HG03571 (cell line): Measurements from ENCODE around the gene PEX14.

Experiments used
- ATAC-seq: cut with Tn5 transposase; IDR thresholded peaks from one replicate; pipeline ENCODE4 v1.9.1; 2021; ENCODE audit not compliant: unreplicated experiment

PEX14 gene

DNA sequence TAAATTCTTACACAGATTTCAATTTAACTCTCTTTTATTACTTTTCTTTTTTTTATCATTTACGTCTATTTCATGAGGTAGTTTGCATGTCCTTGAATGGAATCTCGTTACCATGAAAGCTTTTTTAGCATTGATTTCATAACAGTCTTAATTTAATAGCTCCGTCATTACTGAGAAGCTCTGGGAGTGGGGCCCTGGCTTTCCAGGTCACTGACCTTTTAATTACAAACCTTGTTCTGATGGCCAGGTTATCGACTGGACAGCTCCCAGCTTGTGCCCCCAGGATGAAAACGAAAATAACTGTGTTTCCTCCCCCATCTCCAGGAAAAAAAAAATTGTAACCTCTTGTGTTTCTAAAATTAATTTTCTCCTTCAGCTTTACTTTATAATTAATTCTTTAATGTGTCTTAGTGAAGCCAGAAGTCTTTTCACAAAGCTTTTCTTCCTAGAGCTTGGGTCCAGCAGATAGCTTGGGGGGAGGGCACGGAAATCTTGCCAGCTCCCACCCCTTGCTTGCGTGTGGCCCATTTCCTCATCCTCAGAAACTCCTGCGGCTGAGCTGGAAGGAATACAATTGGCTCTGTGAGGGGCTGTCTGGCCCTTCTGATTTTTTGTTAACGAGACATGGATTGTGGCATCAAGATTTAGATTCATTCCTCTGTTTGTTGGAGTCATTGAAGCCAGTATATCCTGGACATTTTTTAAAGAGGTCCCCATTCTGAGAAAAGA lies 65.7 kb downstream of the PEX14 start:
- ATAC-seq: no peak

DNA sequence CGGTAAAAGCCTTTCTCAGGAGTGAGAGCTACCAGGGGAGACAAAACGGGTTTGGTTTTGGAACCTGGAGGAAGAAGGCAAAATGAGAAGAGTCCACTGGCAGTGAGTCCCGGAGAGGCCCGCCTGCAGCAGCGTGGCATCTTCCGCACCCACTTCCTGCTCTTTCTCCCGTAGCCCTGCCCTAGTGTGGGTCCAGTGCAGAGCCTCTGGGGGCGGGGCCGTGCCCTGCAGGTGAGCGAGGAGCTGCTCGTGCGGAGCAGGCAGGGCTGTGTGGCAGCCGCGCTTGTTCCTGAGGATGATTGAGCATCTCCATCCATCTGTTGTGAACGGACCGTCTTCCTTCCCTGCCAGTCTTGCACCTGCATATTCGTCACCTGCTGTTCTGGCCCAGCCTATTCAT lies 66.5 kb downstream of the PEX14 start:
- no peak for ATAC-seq

DNA sequence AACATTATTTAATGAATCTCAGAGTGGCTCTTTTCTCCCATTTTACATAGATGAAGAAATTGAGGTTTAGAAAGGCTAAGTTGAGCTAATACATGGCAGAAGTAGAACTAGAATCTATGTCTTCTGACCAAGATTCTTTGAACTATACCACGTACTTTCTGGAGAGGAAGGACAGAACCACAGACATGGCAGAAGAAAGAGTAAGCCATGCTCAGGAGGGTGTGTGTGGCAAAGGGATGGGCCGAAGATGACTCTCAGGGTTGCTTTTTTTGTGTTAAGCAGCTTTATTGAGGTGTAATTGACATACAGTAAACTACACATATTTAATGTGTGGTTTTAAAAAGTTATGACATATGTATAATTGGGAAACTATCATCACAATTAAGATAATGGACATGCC lies 69.5 kb downstream of the PEX14 start:
- no peak for ATAC-seq

DNA sequence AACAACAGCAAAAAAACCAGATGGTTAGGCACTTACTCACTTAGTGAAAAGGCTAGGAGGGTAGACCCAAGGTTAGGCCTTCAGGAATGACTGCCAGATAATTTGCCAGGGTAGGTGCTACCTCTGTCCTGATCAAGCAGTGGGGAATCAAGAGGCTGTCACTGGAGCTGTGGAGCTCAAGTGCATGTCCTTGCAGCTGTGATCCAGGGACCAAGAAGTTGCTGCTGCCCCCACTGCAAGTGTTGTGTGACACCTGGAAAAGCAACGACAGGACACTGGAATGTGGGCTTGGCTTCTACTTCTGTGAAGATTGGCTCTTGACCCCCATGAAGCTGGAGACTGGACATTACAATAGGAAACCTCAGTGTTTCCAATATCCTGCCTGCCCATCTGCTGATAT lies 72.1 kb downstream of the PEX14 start:
- ATAC-seq: no peak

DNA sequence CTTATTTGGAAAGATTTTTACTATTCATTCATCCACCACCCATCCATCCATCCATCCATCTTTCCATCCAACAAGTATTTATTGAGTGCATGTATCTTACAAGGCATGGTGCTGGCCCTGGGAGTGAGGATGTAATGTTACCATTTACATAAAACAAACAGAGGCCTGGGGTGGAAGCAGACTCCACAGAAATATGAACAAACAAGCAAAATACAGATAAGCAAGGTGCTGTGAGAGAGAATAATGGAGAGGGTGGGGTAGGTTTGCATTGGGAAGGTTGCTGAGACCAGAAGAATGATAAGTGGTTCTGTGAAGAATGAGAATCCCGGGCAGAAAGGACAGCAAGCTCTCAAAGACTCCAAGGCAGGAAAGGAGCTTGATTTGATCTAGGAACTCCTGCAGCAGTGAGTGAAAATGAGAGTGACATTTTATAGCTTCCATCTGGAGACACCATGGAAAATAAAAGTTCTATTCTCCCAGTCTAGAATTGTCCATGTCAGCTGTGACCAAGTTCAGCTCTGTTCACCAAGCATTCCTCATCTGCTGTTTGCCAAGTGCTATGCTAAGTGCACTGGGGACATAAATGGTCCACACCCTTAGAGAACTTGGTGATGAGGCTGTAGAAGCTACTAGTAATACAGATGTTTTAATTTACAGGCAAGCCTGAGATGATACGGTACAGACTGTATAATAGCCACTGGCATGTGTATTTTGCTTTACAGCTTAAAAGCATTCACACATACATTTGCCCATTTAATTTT lies 75.3 kb downstream of the PEX14 start:
- no peak for ATAC-seq

DNA sequence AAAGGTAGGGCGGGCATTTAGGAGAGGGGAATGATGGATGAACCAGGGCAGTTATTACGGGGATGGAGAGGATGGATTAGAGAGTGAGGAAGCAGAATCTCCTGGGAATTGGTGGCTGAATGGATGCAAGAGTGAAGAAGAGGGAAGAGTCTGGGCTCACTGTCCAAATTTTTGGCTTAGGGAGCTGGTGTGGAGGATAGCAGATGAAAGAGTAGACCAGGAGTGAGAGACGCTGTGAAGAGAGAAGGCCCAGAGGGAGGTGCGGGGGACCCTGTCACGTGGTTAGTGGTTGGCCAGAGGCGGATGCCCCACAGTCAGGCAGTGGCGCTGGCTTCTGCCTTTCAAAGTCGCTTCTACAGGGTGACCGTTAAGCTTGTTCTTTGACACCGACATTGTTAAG lies 78.4 kb downstream of the PEX14 start:
- ATAC-seq: no peak

DNA sequence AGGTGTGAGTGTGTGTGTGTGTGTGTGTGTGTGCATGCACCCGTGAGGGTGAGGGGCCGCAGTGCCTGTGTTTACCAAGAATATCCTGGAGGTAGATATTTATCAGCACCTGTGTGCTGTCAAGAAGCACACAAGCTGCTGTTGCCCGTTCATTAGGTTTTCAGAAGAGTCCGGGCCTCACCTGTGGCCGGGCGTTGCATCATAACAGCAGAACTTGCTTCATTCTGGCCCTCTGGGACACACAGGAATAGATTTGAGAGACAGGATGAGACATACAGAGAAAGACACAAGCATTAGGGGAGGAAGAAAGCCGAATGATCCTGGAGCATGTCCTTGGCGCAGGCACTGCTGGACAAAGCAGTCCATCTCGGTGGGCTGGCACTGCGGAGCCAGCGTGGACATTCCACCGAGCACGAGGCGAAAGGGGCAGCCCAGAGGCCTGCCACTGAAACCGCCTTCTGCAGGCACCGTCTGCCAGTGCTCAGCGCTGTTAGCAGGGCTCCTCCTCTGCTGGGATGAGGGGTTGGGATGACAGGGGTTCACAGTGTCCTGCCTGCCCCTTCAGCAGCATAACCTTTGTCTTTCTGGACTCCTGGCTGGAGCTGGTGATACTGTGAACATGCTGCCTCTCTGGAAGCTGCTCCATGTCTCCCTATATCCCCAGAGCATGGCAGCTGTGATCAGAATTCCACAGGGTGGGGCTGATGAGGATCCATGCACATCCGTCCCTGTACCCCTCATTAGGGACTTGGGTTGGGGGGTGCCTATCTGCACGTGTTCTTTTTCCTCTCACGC lies 81.1 kb downstream of the PEX14 start:
- no peak for ATAC-seq

DNA sequence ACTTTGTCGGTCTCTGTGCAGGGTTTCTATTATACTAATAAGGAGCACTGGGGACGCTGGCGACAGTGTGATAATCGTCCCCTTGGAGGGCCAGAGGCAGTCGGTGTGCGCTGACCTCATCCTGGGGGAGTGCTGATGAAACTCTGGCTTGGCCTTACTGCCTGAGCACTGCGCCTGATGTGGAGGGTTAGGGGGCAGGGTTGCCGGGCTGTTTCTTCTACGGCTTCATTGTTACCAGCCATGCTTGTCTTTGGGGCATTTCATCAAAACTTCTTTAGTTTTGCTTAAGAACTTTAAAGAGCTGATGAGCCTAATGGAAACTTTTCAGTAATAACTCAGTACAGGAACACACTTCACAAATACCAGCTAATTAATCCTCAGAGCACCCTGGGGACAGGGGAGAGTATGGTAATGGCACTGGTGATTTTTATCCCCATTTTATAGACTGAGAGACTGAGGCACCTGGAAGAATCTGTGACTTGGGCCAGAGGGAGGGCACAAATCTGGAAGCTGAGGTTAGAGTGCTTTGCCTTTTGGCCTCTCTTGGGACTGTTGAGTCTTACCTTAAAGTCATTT lies 81.8 kb downstream of the PEX14 start:
- ATAC-seq: no peak

DNA sequence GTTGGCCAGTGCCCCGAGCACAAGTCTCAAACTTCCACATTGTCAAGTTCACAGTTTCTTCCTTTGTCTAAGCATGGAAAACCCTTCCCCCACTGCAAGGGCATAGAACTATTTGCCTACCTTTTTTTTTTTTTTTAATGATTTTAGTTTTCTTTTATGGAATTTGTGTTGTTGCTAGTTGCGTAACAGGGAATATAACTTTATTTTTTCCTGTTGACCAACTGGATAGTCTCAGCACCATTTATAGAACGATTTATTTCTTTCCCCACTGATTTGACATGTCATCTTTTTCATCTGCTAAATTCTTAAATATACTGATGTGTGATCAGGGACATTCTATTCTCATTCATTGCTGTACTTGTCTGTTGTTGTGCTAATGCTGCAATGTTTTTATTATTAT lies 83.0 kb downstream of the PEX14 start:
- ATAC-seq: no peak

DNA sequence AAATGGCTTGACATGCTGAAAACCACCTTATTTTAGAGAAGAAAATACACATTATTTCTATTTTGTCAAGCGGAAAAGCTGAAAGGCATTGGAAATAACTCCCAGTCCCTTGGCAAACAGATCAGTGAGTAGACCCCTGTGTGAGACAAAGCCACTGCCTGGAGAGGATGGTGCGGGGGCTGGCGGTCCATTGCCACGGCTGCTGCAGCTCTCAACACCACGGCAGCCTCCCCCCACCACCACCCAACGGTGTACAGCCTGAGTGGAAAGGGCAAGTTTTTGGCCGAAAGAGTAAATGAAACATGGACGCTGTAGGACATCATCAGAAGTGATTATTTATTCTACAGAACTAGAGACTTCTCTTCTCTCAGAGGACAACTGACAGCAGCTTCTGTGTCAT lies 84.6 kb downstream of the PEX14 start:
- no peak for ATAC-seq

DNA sequence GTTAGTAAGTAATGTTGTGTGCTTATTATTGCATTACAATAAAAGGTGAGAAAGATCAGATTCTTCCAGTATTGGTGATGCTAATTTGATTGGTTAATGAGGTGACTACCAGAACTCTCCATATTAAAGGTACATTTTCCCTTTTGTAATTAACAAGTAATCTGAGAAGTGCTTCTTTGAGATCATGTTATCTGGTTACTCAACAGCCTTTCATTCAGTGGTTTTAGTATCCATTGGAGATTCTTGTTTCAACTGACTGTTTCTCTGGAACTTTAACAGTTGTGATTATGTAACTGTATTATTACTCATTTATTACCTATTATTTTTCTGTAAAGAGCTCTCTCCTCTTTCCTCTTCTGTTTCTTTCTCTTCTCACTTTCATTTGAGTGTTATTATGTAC lies 86.7 kb downstream of the PEX14 start:
- no peak for ATAC-seq

DNA sequence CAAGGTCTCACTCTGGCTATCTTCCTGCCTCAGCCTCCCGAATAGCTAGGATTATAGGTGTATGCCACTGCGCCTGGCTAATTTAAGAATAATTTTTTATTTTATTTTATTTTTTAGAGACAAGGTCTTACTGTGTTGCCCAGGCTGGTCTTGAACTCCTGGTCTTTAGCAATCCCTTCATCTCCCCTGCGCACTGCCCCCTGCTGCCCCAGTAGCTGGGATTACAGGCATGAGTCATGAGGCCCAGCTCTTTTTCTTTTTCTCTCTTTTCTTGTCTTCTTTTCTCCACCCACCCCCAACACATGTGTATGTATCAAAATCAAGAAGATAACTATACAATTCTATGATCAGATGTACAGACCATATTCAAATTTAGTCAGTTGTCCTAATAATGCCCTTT lies 87.2 kb downstream of the PEX14 start:
- ATAC-seq: no peak

DNA sequence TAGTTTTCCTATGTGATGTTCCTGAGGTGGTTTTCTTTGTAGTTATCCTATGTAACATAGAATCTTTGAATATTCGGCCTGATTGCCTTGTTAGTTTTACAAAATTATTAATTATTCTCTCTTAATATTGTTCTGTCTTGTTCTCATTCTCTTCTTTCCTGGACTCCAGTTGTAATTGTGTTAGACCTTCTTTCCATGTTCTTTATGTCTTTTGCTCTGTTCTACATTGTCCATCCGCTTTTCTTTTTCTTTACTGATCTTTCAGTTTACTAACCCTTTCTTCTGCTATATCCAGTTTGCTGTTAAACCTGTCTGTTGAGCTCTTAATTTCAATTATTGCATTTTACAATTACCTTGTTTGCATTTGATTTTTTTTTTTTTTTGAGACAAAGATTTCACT lies 89.3 kb downstream of the PEX14 start:
- ATAC-seq: no peak

DNA sequence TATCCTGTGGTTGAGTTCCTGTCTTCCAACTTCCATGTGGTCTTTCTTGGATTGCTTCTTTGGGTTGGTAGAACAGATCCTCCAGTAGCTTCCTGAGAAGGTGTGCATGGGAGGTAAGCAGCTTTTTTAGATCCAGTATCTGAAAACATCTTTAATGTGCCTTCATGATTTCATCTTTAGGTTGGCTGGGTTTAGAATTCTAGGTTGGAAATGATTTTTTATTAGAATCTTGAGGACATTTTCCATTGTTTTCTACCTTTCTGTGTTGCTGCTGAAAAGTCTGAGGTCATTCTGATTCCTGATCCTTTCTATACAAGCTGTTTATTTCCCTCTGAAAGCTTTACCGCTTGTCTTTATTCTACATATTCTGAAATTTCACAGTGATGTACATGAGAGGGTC lies 94.8 kb downstream of the PEX14 start:
- no peak for ATAC-seq

DNA sequence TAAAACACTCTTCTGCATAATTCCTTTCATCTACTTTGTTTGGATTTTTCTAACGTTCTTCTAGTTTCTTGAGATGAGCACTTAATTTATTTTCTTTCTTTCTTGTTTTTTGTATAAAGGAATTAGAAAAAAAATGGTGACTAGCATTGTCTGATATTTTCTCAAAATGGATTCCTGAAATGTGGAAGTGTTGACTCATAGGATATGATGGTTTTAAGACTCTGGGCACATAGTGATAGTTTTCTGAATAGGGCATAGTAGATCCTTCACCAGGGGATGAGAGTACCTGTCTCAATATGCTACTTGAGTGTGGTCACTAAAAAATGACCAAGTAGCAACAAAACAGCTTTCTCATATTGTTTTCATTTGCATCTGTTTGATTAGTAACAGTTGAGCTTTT lies 100.9 kb downstream of the PEX14 start:
- ATAC-seq: no peak

DNA sequence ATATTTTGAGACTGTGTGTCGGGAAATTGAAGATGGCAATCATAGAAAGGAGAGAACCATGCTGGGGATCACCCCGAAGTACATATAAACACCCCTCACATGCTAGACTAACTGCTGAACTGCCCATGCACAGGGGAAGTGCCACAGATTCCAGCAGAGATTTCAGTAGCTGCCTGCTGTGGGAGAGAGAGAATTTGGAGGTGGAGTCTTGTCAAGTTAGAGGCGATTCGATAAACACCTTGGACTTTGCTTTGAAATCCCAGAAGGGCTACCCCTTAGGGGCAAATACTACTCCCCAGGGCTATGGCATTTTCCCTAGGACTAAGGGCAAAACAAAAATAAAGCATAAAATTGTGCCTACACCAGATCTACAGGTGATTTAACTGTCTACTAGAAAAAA lies 103.3 kb downstream of the PEX14 start:
- ATAC-seq: no peak

DNA sequence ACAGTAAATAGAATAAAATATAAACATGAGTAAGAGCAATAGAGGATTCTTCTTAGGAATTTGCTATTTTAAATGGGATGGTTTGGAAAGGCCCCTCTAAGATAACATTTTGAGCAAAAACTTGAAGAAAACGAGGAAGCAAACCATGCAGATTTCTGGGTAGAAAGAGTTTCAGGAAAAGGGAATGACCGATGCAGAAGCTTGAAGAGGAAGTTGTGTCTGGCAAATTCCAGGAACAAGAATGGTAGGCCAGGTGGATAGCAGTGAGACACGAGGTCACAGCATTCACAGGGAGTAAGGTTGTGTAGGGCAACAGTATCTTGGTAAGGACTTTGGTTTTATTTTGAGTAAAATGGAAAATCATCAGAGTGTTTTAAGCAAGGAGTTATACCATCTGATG lies 108.9 kb downstream of the PEX14 start:
- ATAC-seq: no peak

DNA sequence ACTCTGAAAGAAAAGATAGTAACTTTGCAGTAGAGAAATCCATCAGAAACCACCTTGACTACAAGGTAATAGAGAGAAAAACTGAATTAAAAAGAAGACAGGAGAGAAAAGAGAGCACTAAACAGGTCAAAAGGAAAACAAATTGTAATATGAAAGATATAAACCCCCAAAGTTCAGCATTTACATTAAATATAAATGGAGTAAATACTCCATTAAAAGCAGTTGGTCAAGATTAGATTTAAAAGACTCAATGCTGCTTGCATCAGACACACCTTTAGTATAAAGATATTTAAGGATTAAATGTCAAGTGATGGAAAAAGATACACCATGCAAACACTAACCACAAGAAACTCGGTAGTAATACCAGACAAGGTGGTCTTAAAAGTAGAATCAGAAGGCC lies 110.5 kb downstream of the PEX14 start:
- ATAC-seq: no peak

DNA sequence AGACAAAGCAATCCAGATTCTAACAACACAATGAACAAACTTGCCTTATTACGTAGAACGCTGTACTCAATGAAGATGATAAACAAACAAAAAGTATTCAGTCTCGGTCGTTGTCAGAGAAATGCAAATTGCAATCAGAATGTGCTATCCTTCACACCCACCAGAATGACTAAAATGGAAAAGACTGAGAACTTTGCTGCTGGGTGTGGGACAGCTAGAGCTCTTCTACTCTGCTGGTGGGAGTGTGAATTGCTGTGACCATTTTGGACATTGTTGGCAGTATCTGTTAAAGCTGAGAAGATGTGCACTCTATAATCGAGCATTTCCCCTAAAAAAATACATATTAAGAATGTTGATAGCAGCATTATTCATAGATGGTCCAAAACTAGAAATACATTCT lies 111.4 kb downstream of the PEX14 start:
- no peak for ATAC-seq

DNA sequence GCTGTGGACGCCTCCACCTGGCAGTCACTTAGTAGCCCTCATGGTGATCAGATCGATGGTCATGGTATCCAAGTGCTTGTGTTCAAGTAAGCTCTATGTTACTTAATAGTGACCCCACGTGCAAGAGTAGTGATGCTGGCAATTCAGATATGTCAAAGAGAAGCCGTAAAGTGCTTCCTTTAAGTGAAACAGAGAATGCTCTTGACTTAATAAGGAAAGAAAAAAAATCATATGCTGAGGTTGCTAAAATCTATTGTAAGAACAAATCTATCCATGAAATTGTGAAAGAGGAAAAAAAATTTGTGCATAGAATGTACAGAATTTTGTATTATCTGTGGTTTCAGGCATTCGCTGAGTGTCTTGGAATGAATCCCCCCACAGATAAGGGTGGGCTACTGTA lies 113.9 kb downstream of the PEX14 start:
- ATAC-seq: no peak

DNA sequence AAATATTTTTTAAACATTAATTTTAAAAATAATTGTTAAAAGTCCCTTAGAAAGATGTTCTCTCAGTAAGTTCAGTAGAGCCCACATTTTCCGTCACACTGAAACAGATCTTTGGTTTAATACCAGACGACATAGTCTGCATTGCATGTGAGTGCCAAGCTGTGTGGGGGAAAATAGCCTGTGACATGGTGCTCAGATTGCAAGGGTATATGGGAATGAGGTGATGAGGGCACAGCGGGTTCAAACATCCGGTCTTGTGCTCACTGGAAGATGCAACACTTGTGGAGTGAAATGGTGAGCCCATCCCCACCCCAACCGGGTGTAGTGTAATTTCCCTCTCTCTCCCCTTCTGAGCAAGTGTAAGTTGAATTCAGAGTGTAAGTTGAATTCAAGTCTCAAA lies 114.3 kb downstream of the PEX14 start:
- no peak for ATAC-seq

DNA sequence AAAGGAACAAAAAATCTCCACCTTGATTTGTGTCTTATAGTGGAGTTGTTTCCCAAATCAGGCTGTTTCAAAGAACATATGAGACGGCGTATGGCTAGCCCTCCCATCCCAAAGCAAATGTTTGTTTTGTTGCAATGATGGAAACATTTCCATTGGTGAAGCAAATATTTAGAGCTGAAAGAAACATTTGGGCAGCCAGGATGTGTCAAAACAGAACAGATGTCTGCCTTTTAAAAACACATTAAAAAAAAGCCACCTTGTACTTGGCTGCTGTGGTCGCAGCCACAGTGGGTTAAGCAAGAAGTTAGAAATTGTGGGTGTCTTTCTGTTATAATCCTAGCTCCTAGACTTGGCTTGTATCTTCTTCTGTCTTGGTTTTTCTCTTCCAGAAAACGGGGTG lies 116.3 kb downstream of the PEX14 start:
- ATAC-seq: no peak
